ENCODE data around the gene NOS2.

DNA sequence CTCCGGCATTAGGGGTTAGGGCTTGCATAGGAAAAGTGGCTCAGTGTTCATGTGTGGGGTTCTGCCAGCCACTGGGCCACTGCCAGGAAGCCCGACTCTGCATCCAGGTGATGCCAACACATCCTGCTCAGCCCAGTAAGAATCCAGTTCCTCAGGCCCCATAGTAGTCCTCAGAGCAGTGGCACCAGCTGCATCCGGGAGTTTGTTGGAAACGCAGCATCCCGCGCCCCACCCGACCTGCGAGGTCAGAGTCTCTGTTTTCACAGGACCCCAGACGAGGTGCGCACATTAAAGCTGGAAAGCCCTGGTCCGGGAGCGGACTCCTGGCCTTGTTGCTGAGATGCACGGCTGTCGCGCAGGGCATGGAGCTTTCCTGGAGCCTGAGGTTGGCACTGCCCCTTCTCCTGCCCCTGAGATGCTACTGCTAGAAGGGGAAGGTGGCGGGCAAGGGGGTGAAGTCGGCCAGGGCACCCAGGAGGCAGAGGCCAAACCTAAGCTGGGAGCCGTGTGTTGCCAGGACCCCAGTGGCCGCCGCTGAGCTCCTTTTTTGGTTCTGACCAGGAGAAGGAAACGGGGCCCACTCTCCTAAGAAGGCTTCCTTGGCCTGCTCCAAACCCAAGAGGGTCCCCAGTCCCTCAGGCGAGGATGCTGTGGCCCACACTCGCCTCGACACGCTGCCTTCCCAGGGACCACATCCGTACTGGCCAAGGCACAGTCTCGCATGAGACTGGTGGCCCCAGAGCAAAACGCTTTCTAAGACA lies 44.4 kb downstream of the NOS2 start:
- TF ChIP-seq, protein P1, sequence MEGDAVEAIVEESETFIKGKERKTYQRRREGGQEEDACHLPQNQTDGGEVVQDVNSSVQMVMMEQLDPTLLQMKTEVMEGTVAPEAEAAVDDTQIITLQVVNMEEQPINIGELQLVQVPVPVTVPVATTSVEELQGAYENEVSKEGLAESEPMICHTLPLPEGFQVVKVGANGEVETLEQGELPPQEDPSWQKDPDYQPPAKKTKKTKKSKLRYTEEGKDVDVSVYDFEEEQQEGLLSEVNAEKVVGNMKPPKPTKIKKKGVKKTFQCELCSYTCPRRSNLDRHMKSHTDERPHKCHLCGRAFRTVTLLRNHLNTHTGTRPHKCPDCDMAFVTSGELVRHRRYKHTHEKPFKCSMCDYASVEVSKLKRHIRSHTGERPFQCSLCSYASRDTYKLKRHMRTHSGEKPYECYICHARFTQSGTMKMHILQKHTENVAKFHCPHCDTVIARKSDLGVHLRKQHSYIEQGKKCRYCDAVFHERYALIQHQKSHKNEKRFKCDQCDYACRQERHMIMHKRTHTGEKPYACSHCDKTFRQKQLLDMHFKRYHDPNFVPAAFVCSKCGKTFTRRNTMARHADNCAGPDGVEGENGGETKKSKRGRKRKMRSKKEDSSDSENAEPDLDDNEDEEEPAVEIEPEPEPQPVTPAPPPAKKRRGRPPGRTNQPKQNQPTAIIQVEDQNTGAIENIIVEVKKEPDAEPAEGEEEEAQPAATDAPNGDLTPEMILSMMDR (IDR thresholded peaks at IDR 0.05) = no peak
- no peak for TF ChIP-seq POLR2AphosphoS5 (IDR thresholded peaks at IDR 0.05)
- no peak for TF ChIP-seq POLR2A (IDR thresholded peaks at IDR 0.05)
- no peak for TF ChIP-seq EP300 (IDR thresholded peaks at IDR 0.05)

Measured in gastroesophageal sphincter (tissue), 3 donors.